HFF-Myc (cell line): ENCODE results near the gene PRAMEF8.
"Not testable (repeated sequence)": the region's sequence is repeated elsewhere in the genome, so short reads cannot be mapped to it uniquely, and the experiment has no call there.

ENCODE experiments used
- DNase-seq: peaks from one replicate; pipeline ENCODE4 v3.0.0-alpha.2; 2011; ENCODE audit warnings: low read depth; ENCODE audit errors: extremely low read depth
- H3K4me3 ChIP-seq: replicated peaks from 2 replicates; pipeline ENCODE4 v1.5.1; 2011; ENCODE audit warnings: low read depth, mild to moderate bottlenecking, control low read depth, low read length

Gene PRAMEF8

GRCh38 chr1:13232056-13232455, 52.9 kb downstream of the PRAMEF8 start:
- not testable (repeated sequence) for DNase-seq, H3K4me3 ChIP-seq
